Measurements from ENCODE around the gene RAD51B. TPM values are rescaled to one million over a fixed set of nuclear protein-coding genes. Genes with fewer than 3 reads are reported as not detected.

The RAD51B gene
- total RNA-seq, 2 donors from 2014 or later, result 22.8 to 33.8 TPM

GRCh38 chr14:68518761-68519670 lies 699.4 kb downstream of the RAD51B start:
- peaks cover 32% of the 10 kb centered on the region for H3K4me1 Mint-ChIP-seq
- 89 to 96% methylated on average over 2 to 7 of the region's 7 CpGs for WGBS, 2 experiments (ENCODE audit: insufficient coverage in 1 of 2, insufficient read length in 1 of 2)
- H3K36me3 Mint-ChIP-seq (ENCODE audit: low read depth), result no peaks in the 10 kb centered on the region
- Histone ChIP-seq H3K9ac (ENCODE audit: extremely low read depth, low read length, poor library complexity, severe bottlenecking) (no peak overlapping the region), H3K4me3 (ENCODE audit: low read length) (no peak overlapping the region), H3K27me3 (ENCODE audit: control insufficient read depth, insufficient read depth, low read length, poor library complexity, severe bottlenecking) (no peaks in the 10 kb centered on the region), H3K4me1 (ENCODE audit: control insufficient read depth, insufficient read depth, low read length) (peaks cover 8% of the 10 kb centered on the region), H3K9me3 (ENCODE audit: control insufficient read depth, low read length) (no peaks in the 10 kb centered on the region), H3K36me3 (ENCODE audit: control insufficient read depth, insufficient read depth, low read length) (no peaks in the 10 kb centered on the region), H3K27ac (ENCODE audit: low read depth, low read length) (no peak overlapping the region)
- no peak for TF ChIP-seq CTCF (conservative IDR thresholded peaks at IDR 0.05)
- H3K4me3 Mint-ChIP-seq, result no peak overlapping the region
- H3K27ac Mint-ChIP-seq, result no peak overlapping the region
- no peak for DNase-seq
- H3K27me3 Mint-ChIP-seq (ENCODE audit: insufficient read depth), result no peaks in the 10 kb centered on the region
- no peaks in the 10 kb centered on the region for H3K9me3 Mint-ChIP-seq

- peaks cover 8% of the 10 kb centered on the region for H3K4me1 ChIP-seq (ENCODE audit: control insufficient read depth, insufficient read depth, low read length)
- no peak overlapping the region for H3K4me3 Mint-ChIP-seq
- H3K9me3 Mint-ChIP-seq, result no peaks in the 10 kb centered on the region
- H3K36me3 Mint-ChIP-seq (ENCODE audit: low read depth), result no peaks in the 10 kb centered on the region
- H3K36me3 ChIP-seq (ENCODE audit: control insufficient read depth, insufficient read depth, low read length), result no peaks in the 10 kb centered on the region
- H3K27ac ChIP-seq (ENCODE audit: low read depth, low read length), result no peak overlapping the region
- no peaks in the 10 kb centered on the region for H3K9me3 ChIP-seq (ENCODE audit: control insufficient read depth, low read length)
- H3K4me3 ChIP-seq (ENCODE audit: low read length), result no peak overlapping the region
- no peak overlapping the region for H3K27ac Mint-ChIP-seq
- peaks cover 28% of the 10 kb centered on the region for H3K4me1 Mint-ChIP-seq
- TF ChIP-seq CTCF (conservative IDR thresholded peaks at IDR 0.05), result no peak
- no peaks in the 10 kb centered on the region for H3K27me3 ChIP-seq (ENCODE audit: control insufficient read depth, insufficient read depth, low read length, poor library complexity, severe bottlenecking)
- whole genome bisulfite sequencing, 2 experiments (ENCODE audit: insufficient coverage in 1 of 2, insufficient read length in 1 of 2), result 94 to 100% methylated on average over 5 of the region's 5 CpGs
- no peak overlapping the region for H3K9ac ChIP-seq (ENCODE audit: extremely low read depth, low read length, poor library complexity, severe bottlenecking)
- H3K27me3 Mint-ChIP-seq (ENCODE audit: insufficient read depth), result no peaks in the 10 kb centered on the region
- DNase-seq, result no peak
Measured at GRCh38 chr14:68519671-68520187, 700.1 kb downstream of the RAD51B start.

- Histone ChIP-seq H3K27ac (ENCODE audit: low read depth, low read length) (no peak overlapping the region), H3K4me3 (ENCODE audit: low read length) (no peak overlapping the region), H3K36me3 (ENCODE audit: control insufficient read depth, insufficient read depth, low read length) (no peaks in the 10 kb centered on the region), H3K9me3 (ENCODE audit: control insufficient read depth, low read length) (no peaks in the 10 kb centered on the region), H3K27me3 (ENCODE audit: control insufficient read depth, insufficient read depth, low read length, poor library complexity, severe bottlenecking) (no peaks in the 10 kb centered on the region), H3K4me1 (ENCODE audit: control insufficient read depth, insufficient read depth, low read length) (peaks cover 8% of the 10 kb centered on the region), H3K9ac (ENCODE audit: extremely low read depth, low read length, poor library complexity, severe bottlenecking) (no peak overlapping the region)
- H3K36me3 Mint-ChIP-seq (ENCODE audit: low read depth), result no peaks in the 10 kb centered on the region
- no peak for TF ChIP-seq CTCF (conservative IDR thresholded peaks at IDR 0.05)
- peaks cover 28% of the 10 kb centered on the region for H3K4me1 Mint-ChIP-seq
- WGBS, 2 experiments (ENCODE audit: insufficient coverage in 1 of 2, insufficient read length in 1 of 2), result 62 to 79% methylated on average over 3 to 5 of the region's 5 CpGs
- H3K4me3 Mint-ChIP-seq, result no peak overlapping the region
- H3K9me3 Mint-ChIP-seq, result peaks cover 2% of the 10 kb centered on the region
- DNase-seq, result peak; percentile 84
- peak overlapping the region; percentile 91 for H3K27ac Mint-ChIP-seq
- H3K27me3 Mint-ChIP-seq (ENCODE audit: insufficient read depth), result no peaks in the 10 kb centered on the region
Measured at GRCh38 chr14:68520637-68521556, 701.3 kb downstream of the RAD51B start.

Data from endodermal cell (in vitro differentiated cells).